Lower lobe of right lung (tissue), 2 donors: Measurements from ENCODE around the gene VAV2. TPM values are rescaled to one million over a fixed set of nuclear protein-coding genes. Genes with fewer than 3 reads are reported as not detected.

ENCODE experiments used
- ATAC-seq, 2 donors: fragments of 200-7000 bp; cut with Tn5 transposase; one replicate each; pipeline ENCODE4 v1.9.1; 2020 to 2022; ENCODE audit warnings: mild to moderate bottlenecking in 2 of 2, moderate library complexity in 2 of 2
- DNase-seq: peaks from one replicate; pipeline ENCODE4 v3.0.0-alpha.2; 2020
- H3K27ac ChIP-seq: fragments of 200-600 bp; one replicate; pipeline ENCODE4 v1.8.0; 2022
- H3K27me3 ChIP-seq: fragments of 200-600 bp; one replicate; pipeline ENCODE4 v1.8.0; 2022; ENCODE audit warnings: low read depth
- H3K36me3 ChIP-seq: fragments of 200-600 bp; one replicate; pipeline ENCODE4 v1.8.0; 2022; ENCODE audit warnings: mild to moderate bottlenecking
- H3K4me1 ChIP-seq: fragments of 200-600 bp; one replicate; pipeline ENCODE4 v1.8.0; 2022
- H3K4me3 ChIP-seq: fragments of 200-600 bp; one replicate; pipeline ENCODE4 v1.8.0; 2022; ENCODE audit warnings: mild to moderate bottlenecking
- H3K9me3 ChIP-seq: fragments of 200-600 bp; one replicate; pipeline ENCODE4 v1.8.0; 2022
- intact Hi-C: fragments of 100-400 bp; cut with DNase I; formaldehyde crosslinking; loops from one replicate; pipeline ENCODE4 v1.11.0; 2022
- total RNA-seq: library from RNA; stranded (reverse); fragmentation: NEBNext Ultra II Directional; extraction: Animal tissue kit (Norgen Biotek cat#: 25700); gene quantifications from one replicate; pipeline ENCODE4 v1.2.1, GENCODE V29; 2021
- TF ChIP-seq, protein P1 (sequence below): fragments of 200-600 bp; IDR thresholded peaks from one replicate; pipeline ENCODE4 v1.8.0; 2022; ENCODE audit warnings: antibody characterized with exemption, mild to moderate bottlenecking
- donor health status: DM: no; HTN: yes; CAD: no; lungs with severe emphysema.

VAV2 gene
- total RNA-seq, 1 donor from 2014 or later = 26.9 TPM

DNA sequence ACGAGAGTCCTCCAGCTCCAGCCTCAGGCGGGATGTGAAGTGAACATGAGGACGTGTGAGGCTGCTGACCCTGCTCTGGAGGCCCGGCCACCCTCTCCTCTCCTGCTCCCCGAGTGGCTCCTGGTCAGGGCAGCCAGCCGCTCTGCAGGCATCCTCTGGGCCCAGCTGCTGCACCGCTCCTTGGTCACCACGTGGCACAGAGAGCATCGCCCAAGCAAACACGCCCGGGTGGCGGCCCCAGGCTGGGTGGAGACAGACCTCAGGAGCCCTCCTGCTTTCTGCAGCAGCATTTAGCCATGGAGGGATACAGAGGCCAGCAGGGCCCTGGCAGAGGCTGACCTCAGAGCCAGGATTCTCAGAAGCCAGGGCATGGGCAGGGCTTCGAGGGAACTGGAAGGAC is 184.3 kb downstream of the VAV2 start:
- H3K27me3 ChIP-seq = no peaks in the 10 kb centered on the region
- no peaks in the 10 kb centered on the region for H3K9me3 ChIP-seq
- H3K4me1 ChIP-seq = no peaks in the 10 kb centered on the region
- no peak for ATAC-seq
- no peak overlapping the region for H3K27ac ChIP-seq
- H3K36me3 ChIP-seq = peaks cover 47% of the 10 kb centered on the region
- H3K4me3 ChIP-seq = no peak overlapping the region
- intact Hi-C loops = no loop called here
- TF ChIP-seq, protein P1, sequence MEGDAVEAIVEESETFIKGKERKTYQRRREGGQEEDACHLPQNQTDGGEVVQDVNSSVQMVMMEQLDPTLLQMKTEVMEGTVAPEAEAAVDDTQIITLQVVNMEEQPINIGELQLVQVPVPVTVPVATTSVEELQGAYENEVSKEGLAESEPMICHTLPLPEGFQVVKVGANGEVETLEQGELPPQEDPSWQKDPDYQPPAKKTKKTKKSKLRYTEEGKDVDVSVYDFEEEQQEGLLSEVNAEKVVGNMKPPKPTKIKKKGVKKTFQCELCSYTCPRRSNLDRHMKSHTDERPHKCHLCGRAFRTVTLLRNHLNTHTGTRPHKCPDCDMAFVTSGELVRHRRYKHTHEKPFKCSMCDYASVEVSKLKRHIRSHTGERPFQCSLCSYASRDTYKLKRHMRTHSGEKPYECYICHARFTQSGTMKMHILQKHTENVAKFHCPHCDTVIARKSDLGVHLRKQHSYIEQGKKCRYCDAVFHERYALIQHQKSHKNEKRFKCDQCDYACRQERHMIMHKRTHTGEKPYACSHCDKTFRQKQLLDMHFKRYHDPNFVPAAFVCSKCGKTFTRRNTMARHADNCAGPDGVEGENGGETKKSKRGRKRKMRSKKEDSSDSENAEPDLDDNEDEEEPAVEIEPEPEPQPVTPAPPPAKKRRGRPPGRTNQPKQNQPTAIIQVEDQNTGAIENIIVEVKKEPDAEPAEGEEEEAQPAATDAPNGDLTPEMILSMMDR = no peak
- DNase-seq = no peak

DNA sequence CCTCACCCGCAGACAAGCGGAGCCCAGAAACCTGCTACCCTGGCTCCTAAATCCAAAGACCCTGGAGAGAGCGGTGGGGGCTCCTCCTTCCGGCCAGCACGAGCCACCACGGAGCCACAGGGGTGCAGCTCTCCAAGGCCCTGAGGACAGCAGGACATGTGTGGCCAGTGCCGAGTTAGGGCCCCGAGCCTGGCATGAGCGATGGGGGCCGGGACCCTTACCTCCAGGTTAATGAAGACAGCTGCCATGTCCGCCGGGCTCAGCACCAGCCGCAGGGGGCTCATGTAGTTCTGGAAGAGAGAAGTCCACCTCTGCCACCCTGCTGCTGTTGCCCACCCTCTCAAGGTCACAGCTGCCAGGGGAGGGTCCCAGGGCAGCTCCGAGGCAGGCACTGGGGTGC is 185.1 kb downstream of the VAV2 start:
- H3K4me1 ChIP-seq = no peaks in the 10 kb centered on the region
- intact Hi-C loops = no loop called here
- TF ChIP-seq, protein P1 = no peak
- no peak overlapping the region for H3K27ac ChIP-seq
- H3K4me3 ChIP-seq = no peak overlapping the region
- DNase-seq = no peak
- no peaks in the 10 kb centered on the region for H3K9me3 ChIP-seq
- H3K27me3 ChIP-seq = no peaks in the 10 kb centered on the region
- peaks cover 47% of the 10 kb centered on the region for H3K36me3 ChIP-seq
- ATAC-seq = no peak

DNA sequence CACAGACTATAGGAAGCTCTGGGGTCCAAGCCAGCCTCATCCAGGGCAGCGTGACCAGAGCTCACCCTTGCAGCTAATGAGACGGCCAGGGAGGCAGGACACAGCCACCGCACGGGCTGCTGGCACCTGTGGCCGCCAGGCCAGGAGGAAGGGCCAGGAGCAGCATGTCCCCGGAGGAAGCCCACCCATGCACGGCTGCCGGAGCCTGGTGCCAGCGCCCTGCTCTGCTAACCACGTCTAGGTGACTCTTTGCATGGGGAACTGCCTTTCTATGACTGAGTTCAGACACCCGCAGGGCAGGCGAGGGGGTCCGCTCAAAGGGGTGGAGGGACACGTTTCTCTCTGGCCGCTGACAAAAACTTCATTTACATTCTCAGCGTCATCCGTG is 185.5 kb downstream of the VAV2 start:
- H3K27ac ChIP-seq = no peak overlapping the region
- no peak for ATAC-seq
- DNase-seq = no peak
- H3K9me3 ChIP-seq = no peaks in the 10 kb centered on the region
- no peaks in the 10 kb centered on the region for H3K4me1 ChIP-seq
- TF ChIP-seq, protein P1 = no peak
- H3K4me3 ChIP-seq = no peak overlapping the region
- no peaks in the 10 kb centered on the region for H3K27me3 ChIP-seq
- intact Hi-C loops = no loop called here
- peaks cover 47% of the 10 kb centered on the region for H3K36me3 ChIP-seq

DNA sequence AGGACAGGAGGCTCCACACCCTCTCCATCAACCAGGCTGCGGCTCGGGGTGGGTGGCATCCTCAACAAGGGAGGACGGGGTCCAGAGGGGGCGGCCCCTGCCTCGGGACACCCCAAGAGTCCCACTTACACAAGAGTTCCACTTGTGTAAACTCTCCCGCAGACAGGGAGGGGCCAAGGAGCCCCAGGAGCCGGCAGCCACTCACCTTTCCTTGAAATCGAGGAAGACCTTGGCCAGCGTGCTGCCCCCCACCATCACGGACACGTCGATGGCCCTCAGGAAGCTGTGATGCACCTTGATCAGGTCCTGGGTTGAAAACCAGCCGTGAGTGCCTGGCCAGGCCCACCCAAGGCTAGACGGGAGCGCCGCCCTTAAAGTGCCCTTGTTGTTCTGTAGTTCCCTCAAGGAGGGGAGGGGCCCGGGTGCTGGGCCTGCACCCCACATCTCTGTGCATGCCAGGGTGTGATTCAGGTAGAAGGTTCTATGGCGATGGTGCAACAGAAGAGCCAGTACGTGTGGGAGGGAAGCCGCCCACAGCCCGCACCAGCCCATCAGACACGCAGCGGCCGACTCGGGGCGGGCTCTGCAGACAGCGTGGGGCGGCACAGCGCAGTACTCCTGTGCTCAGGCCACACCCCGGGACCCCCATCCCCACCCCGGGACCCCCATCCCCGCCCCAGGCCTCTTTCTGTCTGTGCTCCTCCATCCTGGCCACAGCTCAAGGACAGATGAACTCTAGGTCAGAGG is 186.1 kb downstream of the VAV2 start:
- Histone ChIP-seq H3K4me1 (no peaks in the 10 kb centered on the region), H3K27ac (no peak overlapping the region), H3K27me3 (no peaks in the 10 kb centered on the region), H3K4me3 (no peak overlapping the region), H3K9me3 (no peaks in the 10 kb centered on the region), H3K36me3 (peaks cover 47% of the 10 kb centered on the region)
- ATAC-seq = no peak
- DNase-seq = no peak
- intact Hi-C loops = no loop called here
- TF ChIP-seq, protein P1 = no peak

GRCh38 chr9:133804199-133804598 is 187.9 kb downstream of the VAV2 start:
- no peaks in the 10 kb centered on the region for H3K9me3 ChIP-seq
- DNase-seq (no peak), ATAC-seq (no peak)
- no peak overlapping the region for H3K4me3 ChIP-seq
- intact Hi-C loops = no loop called here
- H3K36me3 ChIP-seq = peaks cover 39% of the 10 kb centered on the region
- no peaks in the 10 kb centered on the region for H3K4me1 ChIP-seq
- no peaks in the 10 kb centered on the region for H3K27me3 ChIP-seq
- TF ChIP-seq, protein P1 = no peak
- no peak overlapping the region for H3K27ac ChIP-seq
